Kidney (tissue), 14 donors: Measurements from ENCODE around the gene CCDC70. TPM values are rescaled to one million over a fixed set of nuclear protein-coding genes. Genes with fewer than 3 reads are reported as not detected.

Experiments used
- DNase-seq, 5 donors: peaks; one replicate each; pipeline ENCODE4 v3.0.0-alpha.2; 2013 to 2020
- FAIRE-seq: peaks from 2 replicates; lab custom pipeline; 2012; peaks lifted over from hg19 to GRCh38; lab: Jason Lieb, UNC
- H3K27ac ChIP-seq, 2 donors: one replicate each; pipeline ENCODE4 v1.7.0; 2013; ENCODE audit warnings: low read depth in 2 of 2, low read length in 2 of 2, inconsistent platforms in 1 of 2
- H3K27me3 ChIP-seq: one replicate; pipeline ENCODE4 v1.7.1; 2013; ENCODE audit warnings: low read length, inconsistent platforms; ENCODE audit not compliant: control insufficient read depth, insufficient read depth
- H3K36me3 ChIP-seq, 3 donors: one replicate each; pipeline versions ENCODE4 v1.7.0 to v1.7.1; 2013; ENCODE audit warnings: low read length in 3 of 3, control low read depth in 1 of 3, inconsistent platforms in 1 of 3; ENCODE audit not compliant: insufficient read depth in 3 of 3, control insufficient read depth in 2 of 3
- H3K4me1 ChIP-seq, 3 donors: one replicate each; pipeline versions ENCODE4 v1.7.0 to v1.7.1; 2013; ENCODE audit warnings: low read length in 3 of 3, inconsistent platforms in 1 of 3, low read depth in 1 of 3; ENCODE audit not compliant: control insufficient read depth in 2 of 3, insufficient read depth in 2 of 3
- H3K4me3 ChIP-seq, 3 donors: one replicate each; pipeline versions ENCODE4 v1.7.0 to v1.8.1; 2013; ENCODE audit warnings: low read length in 3 of 3, control low read depth in 1 of 3, inconsistent platforms in 1 of 3
- H3K9ac ChIP-seq, 3 donors: one replicate each; pipeline versions ENCODE4 v1.7.0 to v1.7.1; 2013; ENCODE audit warnings: low read length in 3 of 3, control low read depth in 1 of 3, inconsistent platforms in 1 of 3
- H3K9me3 ChIP-seq, 3 donors: one replicate each; pipeline versions ENCODE4 v1.7.0 to v1.7.1; 2013; ENCODE audit warnings: low read length in 3 of 3, control low read depth in 1 of 3, inconsistent platforms in 1 of 3; ENCODE audit not compliant: control insufficient read depth in 2 of 3, insufficient read depth in 1 of 3
- CTCF ChIP-seq: IDR thresholded peaks from 3 replicates; pipeline ENCODE4 v1.5.1; 2012; ENCODE audit warnings: mild to moderate bottlenecking, moderate library complexity, borderline replicate concordance; ENCODE audit not compliant: insufficient read depth; ENCODE audit errors: extremely low read depth
- intact Hi-C: fragments of 100-400 bp; cut with DNase I; formaldehyde crosslinking; loops from one replicate; pipeline ENCODE4 v1.11.1; 2022
- polyA plus RNA-seq: library from polyadenylated mRNA; stranded (reverse); fragments of 350-450 nt; fragmentation: Illumina TruSeq; extraction: RNeasy Lipid Tissue Mini Kit (QIAGEN cat#74804); gene quantifications from one replicate; pipeline ENCODE4 v1.2.3, GENCODE V29; 2014; ENCODE audit warnings: low read depth, low replicate concordance; ENCODE audit not compliant: insufficient read depth
- total RNA-seq: library from RNA; stranded (reverse); fragmentation: NEBNext Ultra II Directional; extraction: Animal tissue kit (Norgen Biotek cat#: 25700); gene quantifications from one replicate; pipeline ENCODE4 v1.2.1, GENCODE V29; 2021
- donor health status: control.
- donor health status: control.
- donor health status: control.
- donor health status: control.
- donor health status: control.
- donor health status: DM: yes; HTN: yes; CAD: no.
- donor health status: Normal renal cell carcinoma (clear cell type).

The CCDC70 gene
- total and polyA plus RNA-seq, 2 donors from 2014 or later: not detected

GRCh38 chr13:51848674-51849073, 13.1 kb upstream of the CCDC70 start:
- intact Hi-C loops: no loop called here
- Histone ChIP-seq H3K27ac (no peak overlapping the region), H3K27me3 (no peaks in the 10 kb centered on the region), H3K9me3 (no peaks in the 10 kb centered on the region), H3K4me3 (no peak overlapping the region), H3K36me3 (no peaks in the 10 kb centered on the region), H3K9ac (no peak overlapping the region), H3K4me1 (peaks cover 0 to 4% (median 0%) of the 10 kb centered on the region in 3 donors)
- DNase-seq (peak in 1 of 5 donors; percentile 7), FAIRE-seq (no peak)
- TF ChIP-seq CTCF: no peak

GRCh38 chr13:51849145-51850101, 12.3 kb upstream of the CCDC70 start:
- DNase-seq (peak in 2 of 5 donors; percentile 20 to 24), FAIRE-seq (no peak)
- H3K4me1 ChIP-seq: peaks cover 0 to 4% (median 0%) of the 10 kb centered on the region in 3 donors
- no peaks in the 10 kb centered on the region for H3K9me3 ChIP-seq
- no peak overlapping the region for H3K4me3 ChIP-seq
- H3K36me3 ChIP-seq: no peaks in the 10 kb centered on the region
- no peak overlapping the region for H3K9ac ChIP-seq
- no peaks in the 10 kb centered on the region for H3K27me3 ChIP-seq
- intact Hi-C loops: no loop called here
- no peak for TF ChIP-seq CTCF
- no peak overlapping the region for H3K27ac ChIP-seq

- no peak for TF ChIP-seq CTCF
- Histone ChIP-seq H3K27ac (no peak overlapping the region), H3K4me1 (no peaks in the 10 kb centered on the region), H3K36me3 (no peaks in the 10 kb centered on the region), H3K27me3 (no peaks in the 10 kb centered on the region), H3K4me3 (no peak overlapping the region), H3K9ac (no peak overlapping the region), H3K9me3 (no peaks in the 10 kb centered on the region)
- DNase-seq: no peak
- intact Hi-C loops: no loop called here
- no peak for FAIRE-seq
Measured at GRCh38 chr13:51856027-51856736, 5.6 kb upstream of the CCDC70 start.
